K562 (cell line): ENCODE measurements around the gene LZTFL1. TPM values are rescaled to one million over a fixed set of nuclear protein-coding genes. Genes with fewer than 3 reads are reported as not detected.

Experiments
- ATAC-seq: fragments of 200-7000 bp; cut with Tn5 transposase; 3 replicates; pipeline ENCODE4 v1.9.1; 2020; ENCODE audit warnings: moderate library complexity
- BruUV-seq: library from RNA; stranded (reverse); fragments of 400-500 nt; replicated peaks from 2 replicates; lab custom pipeline; 2021; lab: Mats Ljungman, UMichigan
- CTCF ChIA-PET: fragments of 300-600 bp; formaldehyde crosslinking; extraction: SDS; loops from one replicate; lab custom pipeline; 2021; ENCODE audit warnings: low intra/inter-chr PET ratio; lab: Yijun Ruan, JAX
- POLR2A ChIA-PET: fragments of 300-600, 350-650 bp; sonication (Branson Sonifier 250); formaldehyde crosslinking; extraction: SDS; loops from one replicate; lab custom pipeline; 2021; ENCODE audit warnings: antibody characterized with exemption, inconsistent platforms; lab: Yijun Ruan, JAX
- DNase-seq, 4 experiments: peaks; one replicate each; pipeline versions ENCODE4 v3.0.0 to v3.0.0-alpha.2; 2011 to 2018; ENCODE audit warnings: low spot score in 3 of 4, mixed read lengths in 3 of 4; ENCODE audit errors: extremely low read depth in 1 of 4
- FAIRE-seq: peaks from 2 replicates; lab custom pipeline; 2011; peaks lifted over from hg19 to GRCh38; lab: Jason Lieb, UNC
- H2AFZ ChIP-seq: 2 replicates; pipeline ENCODE4 v1.6.0; 2011; ENCODE audit warnings: low read depth, low read length, control low read depth, inconsistent platforms
- H3K27ac ChIP-seq: fragments of 200-600 bp; 3 replicates; pipeline ENCODE4 v1.8.0; 2011; ENCODE audit warnings: low read depth, mild to moderate bottlenecking, control low read depth, inconsistent platforms, low read length, moderate library complexity, mixed read lengths; ENCODE audit errors: extremely low read depth
- H3K27me3 ChIP-seq, 2 experiments: fragments of 300-600 bp in 1 of 2; 2 replicates in 1 of 2; 3 replicates in 1 of 2; pipeline versions ENCODE4 v1.6.0 to v1.8.0; 2011; ENCODE audit warnings: inconsistent platforms in 2 of 2, low read length in 2 of 2, mild to moderate bottlenecking in 1 of 2, mixed read lengths in 1 of 2, moderate library complexity in 1 of 2; ENCODE audit not compliant: control insufficient read depth in 2 of 2, insufficient read depth in 2 of 2
- H3K36me3 ChIP-seq: fragments of 300-600 bp; 3 replicates; pipeline ENCODE4 v1.8.0; 2011; ENCODE audit warnings: mild to moderate bottlenecking, low read length, inconsistent platforms; ENCODE audit not compliant: control insufficient read depth, insufficient read depth
- H3K4me1 ChIP-seq, 2 experiments: fragments of 200-600 bp in 1 of 2; replicated peaks in 1 of 2; 2 replicates in 1 of 2; 3 replicates in 1 of 2; pipeline versions ENCODE4 v1.5.1 to v1.8.0; 2011; ENCODE audit warnings: inconsistent platforms in 2 of 2, low read length in 2 of 2, mild to moderate bottlenecking in 1 of 2, mixed read lengths in 1 of 2, moderate library complexity in 1 of 2; ENCODE audit not compliant: control insufficient read depth in 2 of 2, insufficient read depth in 2 of 2
- H3K4me2 ChIP-seq: 2 replicates; pipeline ENCODE4 v1.6.1; 2011; ENCODE audit warnings: low read length, control low read depth, inconsistent platforms, mixed read lengths; ENCODE audit not compliant: insufficient read depth
- H3K4me3 ChIP-seq: fragments of 200-600 bp; sonication (generic), shearing (Covaris generic); 2 replicates; pipeline ENCODE4 v1.5.1; 2016; ENCODE audit warnings: control low read depth, inconsistent platforms
- H3K79me2 ChIP-seq: fragments of 200-600 bp; 3 replicates; pipeline ENCODE4 v1.8.0; 2011; ENCODE audit warnings: low read length, inconsistent platforms; ENCODE audit not compliant: control insufficient read depth, insufficient read depth
- H3K9ac ChIP-seq, 2 experiments: 2 replicates each; pipeline versions ENCODE4 v1.6.0 to v1.6.1; 2011; ENCODE audit warnings: low read depth in 2 of 2, low read length in 2 of 2, control low read depth in 1 of 2, inconsistent platforms in 1 of 2, mild to moderate bottlenecking in 1 of 2, mixed read lengths in 1 of 2; ENCODE audit not compliant: insufficient read depth in 1 of 2
- H3K9me1 ChIP-seq: one replicate; pipeline ENCODE4 v1.6.0; 2011; ENCODE audit warnings: inconsistent platforms, mild to moderate bottlenecking, low read length, moderate library complexity; ENCODE audit not compliant: control insufficient read depth, insufficient read depth
- H3K9me3 ChIP-seq: replicated peaks from 2 replicates; pipeline ENCODE4 v1.5.1; 2011; ENCODE audit warnings: low read depth, low read length, inconsistent platforms; ENCODE audit not compliant: control insufficient read depth, insufficient read depth
- H4K20me1 ChIP-seq: replicated peaks from 2 replicates; pipeline ENCODE4 v1.6.1; 2011; ENCODE audit warnings: low read length, inconsistent platforms, mixed read lengths; ENCODE audit not compliant: control insufficient read depth, insufficient read depth
- AFF1 ChIP-seq, 2 experiments: fragments of 450-650 bp; IDR thresholded peaks; 2 replicates each; pipeline ENCODE4 v1.6.1; 2018; ENCODE audit warnings: mild to moderate bottlenecking in 2 of 2, low read depth in 1 of 2; ENCODE audit not compliant: partially characterized antibody in 2 of 2
- E4F1 ChIP-seq: fragments of 250-450 bp; sonication (Bioruptor Pico); IDR thresholded peaks from 2 replicates; pipeline ENCODE4 v1.5.0; 2021; ENCODE audit warnings: mild to moderate bottlenecking, borderline replicate concordance
- EP300 ChIP-seq: IDR thresholded peaks from 2 replicates; pipeline ENCODE4 v1.6.1; 2012; ENCODE audit warnings: low read length, improper control_type of control experiment
- HNRNPUL1 ChIP-seq: fragments of 200-400 bp; formaldehyde crosslinking; IDR thresholded peaks from 2 replicates; pipeline ENCODE4 v1.6.1; 2017; ENCODE audit warnings: low read length
- MLX ChIP-seq, 2 experiments: fragments of 450-650 bp in 1 of 2; sonication (generic) in 1 of 2; formaldehyde crosslinking; conservative IDR thresholded peaks; 2 replicates each; pipeline versions ENCODE4 v1.4.0 to v1.8.1; 2020 to 2022; ENCODE audit warnings: mild to moderate bottlenecking in 1 of 2, missing genetic modification reagents in 1 of 2
- NFATC3 ChIP-seq: fragments of 450-650 bp; IDR thresholded peaks from 2 replicates; pipeline ENCODE4 v1.6.1; 2017; ENCODE audit warnings: mild to moderate bottlenecking
- STAT6 ChIP-seq: sonication (generic); formaldehyde crosslinking; IDR thresholded peaks from 2 replicates; pipeline ENCODE4 v1.8.1; 2023; ENCODE audit warnings: mild to moderate bottlenecking, missing genetic modification reagents
- ZNF184 ChIP-seq: sonication (generic); formaldehyde crosslinking; IDR thresholded peaks from 2 replicates; pipeline ENCODE4 v1.5.0; 2020; ENCODE audit warnings: missing genetic modification reagents
- WGBS: fragments of 100-300 bp; shearing (Covaris generic); methylation state at CpG from one replicate; pipeline ENCODE4 v1.1.6; 2016; ENCODE audit warnings: low coverage, mixed read lengths; ENCODE audit not compliant: insufficient coverage; ENCODE audit errors: missing lambda C conversion rate; 5-methylcytosine and 5-hydroxymethylcytosine counted together
- in situ Hi-C: fragments of 300-500 bp; cut with MboI; formaldehyde crosslinking; loops from 4 replicates; pipeline ENCODE4 v1.15.0; 2018; ENCODE audit warnings: inconsistent platforms, mixed read lengths
- intact Hi-C: fragments of 100-400 bp; cut with micrococcal nuclease; formaldehyde crosslinking; loops from 2 replicates; pipeline ENCODE4 v1.14.2; 2022
- polyA plus RNA-seq, 8 experiments: library from polyadenylated mRNA; depleted of rRNA in 4 of 8; stranded (reverse) in 5 of 8; unstranded in 3 of 8; fragments of >200 nt; fragmentation: Nextera tagmentation in 2 of 8; fragmentation: Illumina TruSeq in 1 of 8; extraction: Ambion mirVana in 2 of 8; extraction: Trizol in 1 of 8; gene quantifications; 2 replicates each; pipeline versions ENCODE4 v1.2.1 to v1.2.3, GENCODE V29; 2011 to 2014; ENCODE audit warnings: inconsistent platforms in 1 of 8, missing spikeins in 1 of 8
- total RNA-seq, 7 experiments: library from RNA; depleted of rRNA in 6 of 7; stranded (reverse); fragments of >200 nt in 6 of 7; fragmentation: Illumina TruSeq in 2 of 7; extraction: Trizol in 2 of 7; gene quantifications; 2 replicates each; pipeline versions ENCODE4 v1.2.1 to v1.2.3, GENCODE V29; 2011 to 2021; ENCODE audit warnings: low replicate concordance in 1 of 7

Gene LZTFL1
- total and polyA plus RNA-seq, 9 of the 15 experiments (the other 6 are each of a cell fraction or from before 2014, with no cell fraction given), result 10.7 to 33.7 (median 15.3) TPM

GRCh38 chr3:45880725-45881077 lies 38.8 kb upstream of the LZTFL1 start:
- no TSS peak for BruUV-seq
- DNase-seq, result no peak
- Histone ChIP-seq H3K4me3 (no peak overlapping the region), H3K4me1 (peaks cover 19% of the 10 kb centered on the region in 2 experiments; a peak in 4 of 5 replicates), H3K36me3 (no peaks in the 10 kb centered on the region), H3K27ac (no peak overlapping the region), H3K79me2 (no peaks in the 10 kb centered on the region), H3K4me2 (peak overlapping the region; percentile 53; the same call in 1 of the 2 replicates), H3K9ac (no peak overlapping the region; a peak in 1 of 4 replicates), H3K9me3 (no peaks in the 10 kb centered on the region), H4K20me1 (no peaks in the 10 kb centered on the region), H2AFZ (no peak overlapping the region), H3K9me1 (no peaks in the 10 kb centered on the region), H3K27me3 (peaks cover 4 to 14% of the 10 kb centered on the region in 2 experiments; a peak in 3 of 5 replicates)
- intact Hi-C loops (no loop called here), in situ Hi-C loops (no loop called here)
- peak; percentile 26 for FAIRE-seq
- CTCF ChIA-PET, result no interaction called here
- 28% methylated on average over 3 of the region's 3 CpGs for WGBS
- POLR2A ChIA-PET, result interaction anchor here (0.8 kb wide), 2 partner anchors 14 to 52 kb away, joined by 3 to 5 read pairs; no protein-coding TSS in a partner anchor
- no peak; the same call in 2 of the 3 replicates for ATAC-seq
- TF ChIP-seq ZNF184 (CRISPR knock-in tag) (no peak), EP300 (no peak), HNRNPUL1 (no peak), E4F1 (CRISPR knock-in tag) (no peak), AFF1 (IDR thresholded peaks at IDR 0.05; ENCODE audit: low read depth in 1 of 2, partially characterized antibody in 2 of 2) (no peak), NFATC3 (no peak), MLX (CRISPR knock-in tag; conservative IDR thresholded peaks at IDR 0.05) (no peak), STAT6 (CRISPR knock-in tag) (no peak)
